ENCODE measurements around the gene LRRC7. TPM values are rescaled to one million over a fixed set of nuclear protein-coding genes. Genes with fewer than 3 reads are reported as not detected.

Gene LRRC7
- total and polyA plus RNA-seq, 2 of the 8 experiments (the other 6 are each of a cell fraction or from before 2014, with no cell fraction given): 0.03 to 0.17 TPM

DNA sequence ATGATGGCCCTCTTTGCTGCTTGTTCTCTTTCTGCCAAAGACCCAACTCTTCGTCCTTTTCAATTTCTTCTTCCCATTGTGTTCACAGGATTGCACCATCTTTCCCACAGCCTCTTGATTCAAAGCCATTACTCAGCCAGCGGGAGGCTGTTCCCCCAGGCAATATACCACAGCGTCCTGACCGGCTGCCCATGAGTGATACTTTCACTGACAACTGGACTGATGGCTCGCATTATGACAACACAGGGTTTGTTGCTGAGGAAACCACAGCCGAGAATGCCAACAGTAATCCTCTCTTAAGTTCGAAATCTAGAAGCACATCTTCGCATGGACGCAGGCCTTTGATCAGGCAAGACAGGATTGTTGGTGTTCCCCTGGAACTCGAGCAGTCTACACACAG lies 470.3 kb downstream of the LRRC7 start (continued):
- no peak for TF ChIP-seq EZH2 (IDR thresholded peaks at IDR 0.05; ENCODE audit: low read depth, low read length, severe bottlenecking)
- TF ChIP-seq, protein P1, sequence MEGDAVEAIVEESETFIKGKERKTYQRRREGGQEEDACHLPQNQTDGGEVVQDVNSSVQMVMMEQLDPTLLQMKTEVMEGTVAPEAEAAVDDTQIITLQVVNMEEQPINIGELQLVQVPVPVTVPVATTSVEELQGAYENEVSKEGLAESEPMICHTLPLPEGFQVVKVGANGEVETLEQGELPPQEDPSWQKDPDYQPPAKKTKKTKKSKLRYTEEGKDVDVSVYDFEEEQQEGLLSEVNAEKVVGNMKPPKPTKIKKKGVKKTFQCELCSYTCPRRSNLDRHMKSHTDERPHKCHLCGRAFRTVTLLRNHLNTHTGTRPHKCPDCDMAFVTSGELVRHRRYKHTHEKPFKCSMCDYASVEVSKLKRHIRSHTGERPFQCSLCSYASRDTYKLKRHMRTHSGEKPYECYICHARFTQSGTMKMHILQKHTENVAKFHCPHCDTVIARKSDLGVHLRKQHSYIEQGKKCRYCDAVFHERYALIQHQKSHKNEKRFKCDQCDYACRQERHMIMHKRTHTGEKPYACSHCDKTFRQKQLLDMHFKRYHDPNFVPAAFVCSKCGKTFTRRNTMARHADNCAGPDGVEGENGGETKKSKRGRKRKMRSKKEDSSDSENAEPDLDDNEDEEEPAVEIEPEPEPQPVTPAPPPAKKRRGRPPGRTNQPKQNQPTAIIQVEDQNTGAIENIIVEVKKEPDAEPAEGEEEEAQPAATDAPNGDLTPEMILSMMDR (IDR thresholded peaks at IDR 0.05; ENCODE audit: control extremely low read depth in 1 of 3, insufficient read depth in 1 of 3, low read depth in 1 of 3, low read length in 3 of 3): no peak
